A549 (cell line): ENCODE data around the gene PHTF2. TPM values are rescaled to one million over a fixed set of nuclear protein-coding genes. Genes with fewer than 3 reads are reported as not detected.

ENCODE experiments used
- ATAC-seq, 2 experiments: fragments of 200-7000 bp in 1 of 2; fragments of >200 bp in 1 of 2; cut with Nextera tagmentation in 1 of 2; cut with Tn5 transposase in 1 of 2; 3 replicates each; pipeline versions ENCODE4 v1.8.0 to v1.9.1; 2018 to 2020; ENCODE audit warnings: mild to moderate bottlenecking in 1 of 2, moderate library complexity in 1 of 2
- CTCF ChIA-PET: fragments of 300-600 bp; sonication (Branson Sonifier 250); formaldehyde crosslinking; extraction: SDS; loops from one replicate; lab custom pipeline; 2021; ENCODE audit warnings: antibody characterized with exemption, inconsistent platforms; lab: Yijun Ruan, JAX
- POLR2A ChIA-PET: fragments of 350-600 bp; formaldehyde crosslinking; extraction: SDS; loops from one replicate; lab custom pipeline; 2021; ENCODE audit warnings: antibody characterized with exemption, inconsistent platforms; lab: Yijun Ruan, JAX
- DNase-seq, 2 experiments: peaks; one replicate each; pipeline versions ENCODE4 v3.0.0 to v3.0.0-alpha.2; 2011 to 2016; ENCODE audit warnings: low read depth in 1 of 2, low spot score in 1 of 2
- FAIRE-seq: peaks from 2 replicates; lab custom pipeline; 2011; peaks lifted over from hg19 to GRCh38; lab: Jason Lieb, UNC
- H3K27ac ChIP-seq, 2 experiments: fragments of >200 bp; sonication (Bioruptor Twin); formaldehyde crosslinking; 3 replicates each; pipeline ENCODE4 v1.5.1; 2016 to 2017
- H3K4me1 ChIP-seq: fragments of >200 bp; sonication (Bioruptor Twin); formaldehyde crosslinking; 3 replicates; pipeline ENCODE4 v1.6.1; 2016
- H3K4me2 ChIP-seq: fragments of >200 bp; sonication (Bioruptor Twin); formaldehyde crosslinking; 3 replicates; pipeline ENCODE4 v1.6.1; 2016
- H3K4me3 ChIP-seq: fragments of >200 bp; sonication (Bioruptor Twin); formaldehyde crosslinking; 3 replicates; pipeline ENCODE4 v1.5.1; 2016
- H3K9me3 ChIP-seq: fragments of >200 bp; sonication (Bioruptor Twin); formaldehyde crosslinking; 3 replicates; pipeline ENCODE4 v1.6.1; 2016
- CBX2 ChIP-seq: fragments of 200-600 bp; sonication (generic); IDR thresholded peaks from 2 replicates; pipeline ENCODE4 v1.6.1; 2016; ENCODE audit warnings: low read depth, mild to moderate bottlenecking, borderline replicate concordance
- CBX8 ChIP-seq: fragments of 200-600 bp; sonication (generic); IDR thresholded peaks from 2 replicates; pipeline ENCODE4 v1.6.1; 2016
- CHD2 ChIP-seq: fragments of 150-350 bp; IDR thresholded peaks from 2 replicates; pipeline ENCODE4 v1.6.1; 2014; ENCODE audit warnings: low read length; ENCODE audit not compliant: partially characterized antibody
- E2F6 ChIP-seq: IDR thresholded peaks from 2 replicates; pipeline ENCODE4 v1.6.1; 2012; ENCODE audit warnings: low read depth, borderline replicate concordance
- ESRRA ChIP-seq: fragments of 150-350 bp; IDR thresholded peaks from 2 replicates; pipeline ENCODE4 v1.6.1; 2014; ENCODE audit warnings: mild to moderate bottlenecking, low read length, borderline replicate concordance
- FOSB ChIP-seq: fragments of 250-450 bp; sonication (Bioruptor Pico); IDR thresholded peaks from 2 replicates; pipeline ENCODE4 v1.5.0; 2020; ENCODE audit warnings: mild to moderate bottlenecking, moderate library complexity
- FOSL2 ChIP-seq, 2 experiments: fragments of 450-650 bp in 1 of 2; fragments of >200 bp in 1 of 2; sonication (Bioruptor Twin) in 1 of 2; formaldehyde crosslinking; IDR thresholded peaks; 2 replicates each; pipeline versions ENCODE4 v1.5.0 to v1.6.1; 2016 to 2020; ENCODE audit warnings: mild to moderate bottlenecking in 1 of 2, moderate library complexity in 1 of 2
- GATA3 ChIP-seq: IDR thresholded peaks from 2 replicates; pipeline ENCODE4 v1.6.1; 2012; ENCODE audit warnings: borderline replicate concordance
- HDAC2 ChIP-seq: fragments of 200-600 bp; sonication (generic); IDR thresholded peaks from 2 replicates; pipeline ENCODE4 v1.6.1; 2016
- HES2 ChIP-seq: fragments of >200 bp; sonication (Bioruptor Twin); formaldehyde crosslinking; IDR thresholded peaks from 2 replicates; pipeline ENCODE4 v1.6.1; 2016
- HOXB5 ChIP-seq: fragments of 250-450 bp; sonication (Bioruptor Pico); IDR thresholded peaks from 2 replicates; pipeline ENCODE4 v1.5.0; 2020; ENCODE audit warnings: mild to moderate bottlenecking, moderate library complexity
- PBX3 ChIP-seq: IDR thresholded peaks from 2 replicates; pipeline ENCODE4 v1.6.1; 2012
- RARB ChIP-seq: fragments of 250-450 bp; sonication (Bioruptor Pico); IDR thresholded peaks from 2 replicates; pipeline ENCODE4 v1.8.0; 2021; ENCODE audit warnings: mild to moderate bottlenecking, moderate library complexity
- TFCP2L1 ChIP-seq: fragments of 250-450 bp; sonication (Bioruptor Pico); IDR thresholded peaks from 2 replicates; pipeline ENCODE4 v1.5.0; 2021; ENCODE audit warnings: mild to moderate bottlenecking
- TP53 ChIP-seq: fragments of 250-450 bp; sonication (Bioruptor Pico); IDR thresholded peaks from 2 replicates; pipeline ENCODE4 v1.5.0; 2021; ENCODE audit warnings: mild to moderate bottlenecking, moderate library complexity
- ZC3H11A ChIP-seq: fragments of 450-650 bp; IDR thresholded peaks from 2 replicates; pipeline ENCODE4 v1.6.1; 2014; ENCODE audit warnings: antibody characterized with exemption, mild to moderate bottlenecking
- WGBS: methylation state at CpG from one replicate; pipeline ENCODE4 v1.1.6; 2017; ENCODE audit errors: missing lambda C conversion rate; 5-methylcytosine and 5-hydroxymethylcytosine counted together
- polyA plus RNA-seq, 4 experiments: library from polyadenylated mRNA; depleted of rRNA in 3 of 4; stranded (reverse); fragments of >200 nt; fragmentation: RNase III in 1 of 4; extraction: RNeasy Plus Mini Kit Qiagen cat#74134 plus additional on column Dnase treatment in 1 of 4; gene quantifications; 2 replicates in 3 of 4; 3 replicates in 1 of 4; pipeline ENCODE4 v1.2.3, GENCODE V29; 2011 to 2017
- TF ChIP-seq, protein P1 (sequence below): fragments of 200-600 bp; sonication (generic); IDR thresholded peaks from 2 replicates; pipeline ENCODE4 v1.6.1; 2016; ENCODE audit warnings: antibody characterized with exemption, mild to moderate bottlenecking, moderate library complexity
- TF ChIP-seq, protein P2 (sequence below): fragments of 150-350 bp; IDR thresholded peaks from 2 replicates; pipeline ENCODE4 v1.6.1; 2014; ENCODE audit warnings: low read depth, mild to moderate bottlenecking, low read length
- TF ChIP-seq, protein P3 (sequence below): fragments of 250-450 bp; sonication (Bioruptor Pico); IDR thresholded peaks from 2 replicates; pipeline ENCODE4 v1.5.0; 2021; ENCODE audit warnings: mild to moderate bottlenecking, moderate library complexity, borderline replicate concordance

Gene PHTF2
- polyA plus RNA-seq, 2 of the 4 experiments (the other 2 are of a cell fraction), result 14.5 to 41.6 TPM

DNA sequence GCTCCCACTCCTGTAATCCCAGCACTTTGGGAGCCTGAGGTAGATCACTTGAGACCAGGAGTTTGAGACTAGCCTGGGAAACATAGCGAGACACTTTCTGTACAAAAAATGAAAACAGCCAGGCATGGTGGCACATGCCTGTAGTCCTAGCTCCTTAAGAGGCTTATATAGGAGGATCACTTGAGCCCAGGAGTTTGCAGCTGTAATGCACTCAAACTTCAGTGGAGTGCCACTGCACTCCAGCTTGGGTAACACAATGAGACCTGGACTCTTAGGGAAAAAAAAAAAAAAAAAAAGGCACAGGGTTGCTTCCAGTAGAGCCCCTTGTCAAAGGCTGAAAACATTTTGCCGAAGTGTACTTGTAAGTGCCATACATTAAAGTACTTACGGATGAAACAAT lies 195.3 kb downstream of the PHTF2 start:
- DNase-seq, result no peak
- Histone ChIP-seq H3K27ac (no peak overlapping the region), H3K4me1 (peaks cover 6% of the 10 kb centered on the region; the same call in 2 of the 3 replicates), H3K9me3 (no peaks in the 10 kb centered on the region), H3K4me3 (no peak overlapping the region), H3K4me2 (no peak overlapping the region)
- WGBS, result 83% methylated on average over 3 of the region's 3 CpGs
- TF ChIP-seq CHD2 (no peak), TFCP2L1 (CRISPR knock-in tag) (no peak), FOSB (CRISPR knock-in tag) (no peak), PBX3 (no peak), E2F6 (no peak), HDAC2 (no peak), RARB (CRISPR knock-in tag) (no peak), HES2 (no peak), CBX8 (no peak), FOSL2 (IDR thresholded peaks at IDR 0.05) (no peak), FOSL2 (CRISPR knock-in tag; IDR thresholded peaks at IDR 0.05) (no peak), ZC3H11A (no peak), ESRRA (no peak), TP53 (CRISPR knock-in tag) (no peak), GATA3 (no peak), HOXB5 (CRISPR knock-in tag) (no peak), CBX2 (no peak)
- TF ChIP-seq, protein P1, sequence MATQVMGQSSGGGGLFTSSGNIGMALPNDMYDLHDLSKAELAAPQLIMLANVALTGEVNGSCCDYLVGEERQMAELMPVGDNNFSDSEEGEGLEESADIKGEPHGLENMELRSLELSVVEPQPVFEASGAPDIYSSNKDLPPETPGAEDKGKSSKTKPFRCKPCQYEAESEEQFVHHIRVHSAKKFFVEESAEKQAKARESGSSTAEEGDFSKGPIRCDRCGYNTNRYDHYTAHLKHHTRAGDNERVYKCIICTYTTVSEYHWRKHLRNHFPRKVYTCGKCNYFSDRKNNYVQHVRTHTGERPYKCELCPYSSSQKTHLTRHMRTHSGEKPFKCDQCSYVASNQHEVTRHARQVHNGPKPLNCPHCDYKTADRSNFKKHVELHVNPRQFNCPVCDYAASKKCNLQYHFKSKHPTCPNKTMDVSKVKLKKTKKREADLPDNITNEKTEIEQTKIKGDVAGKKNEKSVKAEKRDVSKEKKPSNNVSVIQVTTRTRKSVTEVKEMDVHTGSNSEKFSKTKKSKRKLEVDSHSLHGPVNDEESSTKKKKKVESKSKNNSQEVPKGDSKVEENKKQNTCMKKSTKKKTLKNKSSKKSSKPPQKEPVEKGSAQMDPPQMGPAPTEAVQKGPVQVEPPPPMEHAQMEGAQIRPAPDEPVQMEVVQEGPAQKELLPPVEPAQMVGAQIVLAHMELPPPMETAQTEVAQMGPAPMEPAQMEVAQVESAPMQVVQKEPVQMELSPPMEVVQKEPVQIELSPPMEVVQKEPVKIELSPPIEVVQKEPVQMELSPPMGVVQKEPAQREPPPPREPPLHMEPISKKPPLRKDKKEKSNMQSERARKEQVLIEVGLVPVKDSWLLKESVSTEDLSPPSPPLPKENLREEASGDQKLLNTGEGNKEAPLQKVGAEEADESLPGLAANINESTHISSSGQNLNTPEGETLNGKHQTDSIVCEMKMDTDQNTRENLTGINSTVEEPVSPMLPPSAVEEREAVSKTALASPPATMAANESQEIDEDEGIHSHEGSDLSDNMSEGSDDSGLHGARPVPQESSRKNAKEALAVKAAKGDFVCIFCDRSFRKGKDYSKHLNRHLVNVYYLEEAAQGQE, result no peak
- TF ChIP-seq, protein P2, sequence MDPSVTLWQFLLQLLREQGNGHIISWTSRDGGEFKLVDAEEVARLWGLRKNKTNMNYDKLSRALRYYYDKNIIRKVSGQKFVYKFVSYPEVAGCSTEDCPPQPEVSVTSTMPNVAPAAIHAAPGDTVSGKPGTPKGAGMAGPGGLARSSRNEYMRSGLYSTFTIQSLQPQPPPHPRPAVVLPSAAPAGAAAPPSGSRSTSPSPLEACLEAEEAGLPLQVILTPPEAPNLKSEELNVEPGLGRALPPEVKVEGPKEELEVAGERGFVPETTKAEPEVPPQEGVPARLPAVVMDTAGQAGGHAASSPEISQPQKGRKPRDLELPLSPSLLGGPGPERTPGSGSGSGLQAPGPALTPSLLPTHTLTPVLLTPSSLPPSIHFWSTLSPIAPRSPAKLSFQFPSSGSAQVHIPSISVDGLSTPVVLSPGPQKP, result no peak
- TF ChIP-seq, protein P3, sequence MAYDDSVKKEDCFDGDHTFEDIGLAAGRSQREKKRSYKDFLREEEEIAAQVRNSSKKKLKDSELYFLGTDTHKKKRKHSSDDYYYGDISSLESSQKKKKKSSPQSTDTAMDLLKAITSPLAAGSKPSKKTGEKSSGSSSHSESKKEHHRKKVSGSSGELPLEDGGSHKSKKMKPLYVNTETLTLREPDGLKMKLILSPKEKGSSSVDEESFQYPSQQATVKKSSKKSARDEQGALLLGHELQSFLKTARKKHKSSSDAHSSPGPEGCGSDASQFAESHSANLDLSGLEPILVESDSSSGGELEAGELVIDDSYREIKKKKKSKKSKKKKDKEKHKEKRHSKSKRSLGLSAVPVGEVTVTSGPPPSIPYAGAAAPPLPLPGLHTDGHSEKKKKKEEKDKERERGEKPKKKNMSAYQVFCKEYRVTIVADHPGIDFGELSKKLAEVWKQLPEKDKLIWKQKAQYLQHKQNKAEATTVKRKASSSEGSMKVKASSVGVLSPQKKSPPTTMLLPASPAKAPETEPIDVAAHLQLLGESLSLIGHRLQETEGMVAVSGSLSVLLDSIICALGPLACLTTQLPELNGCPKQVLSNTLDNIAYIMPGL (CRISPR knock-in tag), result no peak
- no peak for ATAC-seq
- ChIA-PET CTCF (no interaction called here), POLR2A (no interaction called here)
- no peak for FAIRE-seq
